ENCODE data around the gene FBLN1.

Gene FBLN1

GRCh38 chr22:45571089-45571488 is 68.4 kb downstream of the FBLN1 start:
- no peak for DNase-seq (ENCODE audit: low read depth in 2 of 2)

DNA sequence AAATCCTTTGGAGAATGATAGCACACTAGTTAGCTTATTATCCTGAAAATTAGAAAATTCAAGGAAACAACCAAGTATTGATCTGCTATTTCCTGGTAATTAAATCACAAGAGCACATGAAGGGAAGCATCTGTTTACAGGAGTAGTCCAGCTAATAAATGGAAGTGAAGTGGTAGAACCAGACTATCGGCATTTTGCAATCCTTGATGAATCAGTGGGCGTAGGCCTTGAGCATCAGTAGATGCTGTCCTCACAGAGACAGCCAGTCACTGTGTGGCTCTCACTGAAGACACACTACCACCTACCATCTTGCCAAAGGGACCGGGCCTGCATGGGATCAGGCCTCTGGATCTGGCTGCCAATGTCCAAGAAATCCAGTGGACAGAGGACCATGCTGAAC is 69.8 kb downstream of the FBLN1 start:
- DNase-seq (ENCODE audit: low read depth in 2 of 2), result no peak

- DNase-seq (ENCODE audit: low read depth in 2 of 2), result no peak
These were observed 71.5 kb downstream of the FBLN1 start for GRCh38 chr22:45574069-45574703.

DNA sequence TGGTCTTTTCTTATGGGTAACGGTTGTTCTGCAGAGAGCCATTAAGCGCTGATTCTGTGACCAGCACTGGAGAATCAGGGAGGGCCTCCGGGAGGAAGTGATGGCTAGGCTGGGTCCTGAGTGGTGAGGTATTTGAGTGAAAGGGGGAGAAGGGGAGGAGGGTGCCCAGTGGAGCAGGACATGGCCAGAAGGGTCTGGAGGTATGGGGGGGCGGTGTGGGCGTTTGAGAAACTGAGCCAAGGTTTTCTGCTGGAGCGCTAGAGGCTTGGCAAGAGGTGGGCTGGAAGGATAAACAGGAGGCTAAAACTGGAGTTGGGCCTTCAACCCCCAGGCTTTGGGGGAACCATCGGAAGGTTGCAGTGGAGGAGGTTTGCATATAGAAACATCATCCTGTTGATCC is 72.5 kb downstream of the FBLN1 start:
- DNase-seq (ENCODE audit: low read depth in 2 of 2), result no peak

DNA sequence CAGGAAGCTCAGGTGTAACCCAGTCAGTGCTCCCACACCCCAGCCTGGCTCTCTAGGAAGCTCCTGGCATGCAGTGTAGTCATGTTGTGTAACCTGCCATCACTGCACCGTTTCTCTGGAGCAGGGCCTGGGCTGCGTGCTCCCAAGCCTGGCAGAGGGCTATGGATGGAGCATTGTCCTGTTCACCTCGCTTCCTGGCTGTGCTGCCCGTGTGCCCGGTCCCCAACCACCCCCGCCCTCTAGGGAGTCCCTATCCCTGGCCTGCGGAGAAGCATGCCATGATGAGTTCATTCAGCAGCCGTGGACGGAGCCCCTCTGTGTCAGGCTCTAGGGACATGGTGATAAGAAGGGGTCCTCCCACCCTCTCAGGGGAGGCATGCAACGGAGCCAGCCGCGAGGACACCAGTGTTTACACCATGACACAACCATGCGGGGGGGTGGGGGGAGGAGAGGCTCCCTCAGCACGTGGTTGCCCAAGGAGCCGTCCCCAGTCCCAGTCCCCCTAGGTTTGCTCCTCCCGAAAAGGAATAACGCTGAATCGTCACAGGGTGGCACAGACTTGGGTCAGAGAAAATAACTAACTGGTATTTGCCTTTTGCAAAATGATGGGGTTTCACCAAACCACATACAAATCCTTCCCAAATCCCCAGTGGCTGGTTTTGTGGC is 73.1 kb downstream of the FBLN1 start:
- no peak for DNase-seq (ENCODE audit: low read depth in 2 of 2)

DNA sequence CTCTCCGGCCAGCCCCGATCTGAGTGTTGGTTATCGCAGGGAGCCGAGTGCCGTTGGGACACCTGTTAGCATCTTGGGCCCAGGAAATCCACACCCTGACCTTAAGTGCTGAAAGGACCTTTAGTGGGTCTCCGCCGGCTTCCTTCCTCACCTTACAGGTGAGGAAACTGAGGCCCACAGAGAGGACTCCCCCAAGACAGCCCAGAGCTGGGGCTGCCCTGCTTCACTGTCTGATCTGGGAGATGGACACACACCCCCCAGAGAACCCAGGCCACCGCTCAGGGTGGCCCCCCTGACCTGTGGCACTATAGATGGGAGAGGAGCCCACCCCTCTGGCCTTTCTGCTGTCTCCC is 73.6 kb downstream of the FBLN1 start:
- no peak for DNase-seq (ENCODE audit: low read depth in 2 of 2)

GRCh38 chr22:45576730-45577464 is 74.2 kb downstream of the FBLN1 start:
- DNase-seq (ENCODE audit: low read depth in 2 of 2), result no peak

- peak; percentile 68 to 77 for DNase-seq (ENCODE audit: low read depth in 2 of 2)
These were observed 75.3 kb downstream of the FBLN1 start for GRCh38 chr22:45577746-45578523.

GRCh38 chr22:45578524-45579147 is 76.0 kb downstream of the FBLN1 start:
- no peak for DNase-seq (ENCODE audit: low read depth in 2 of 2)

- no peak for DNase-seq (ENCODE audit: low read depth in 2 of 2)
These were observed 76.6 kb downstream of the FBLN1 start for GRCh38 chr22:45579306-45579705.

GRCh38 chr22:45579806-45580725 is 77.4 kb downstream of the FBLN1 start:
- no peak for DNase-seq (ENCODE audit: low read depth in 2 of 2)

DNA sequence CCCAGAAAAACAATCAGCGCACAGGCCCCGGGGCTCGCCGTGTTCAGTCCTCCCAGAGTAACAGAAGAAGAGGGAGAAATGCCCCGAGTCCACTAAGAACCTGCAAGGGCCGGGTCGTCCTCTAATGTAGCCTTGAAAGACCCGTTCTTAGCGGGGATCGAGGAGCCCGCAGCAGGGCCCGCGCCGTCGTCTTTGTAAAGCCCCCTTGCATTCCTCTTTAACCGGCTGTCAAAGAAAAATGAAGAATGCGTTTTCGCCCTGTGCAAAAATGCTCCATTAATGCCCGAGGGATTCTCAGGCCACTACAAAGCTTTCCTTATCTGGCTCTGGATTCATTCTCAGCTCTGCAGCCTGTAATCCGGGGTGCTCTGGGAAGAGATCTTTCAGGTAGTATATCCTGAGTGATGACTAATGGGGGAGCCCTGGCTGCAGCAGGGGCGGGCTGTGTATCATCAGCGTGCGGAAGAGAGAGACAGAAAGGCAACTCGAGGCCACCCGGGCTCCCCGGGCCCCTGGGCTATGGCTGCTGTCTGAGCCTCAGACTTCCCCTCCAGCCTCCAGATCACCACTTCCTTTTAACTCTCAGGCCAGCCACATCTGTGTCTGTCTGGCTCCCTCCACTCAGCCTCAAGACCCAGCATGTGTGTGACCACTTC is 78.2 kb downstream of the FBLN1 start:
- no peak for DNase-seq (ENCODE audit: low read depth in 2 of 2)

DNA sequence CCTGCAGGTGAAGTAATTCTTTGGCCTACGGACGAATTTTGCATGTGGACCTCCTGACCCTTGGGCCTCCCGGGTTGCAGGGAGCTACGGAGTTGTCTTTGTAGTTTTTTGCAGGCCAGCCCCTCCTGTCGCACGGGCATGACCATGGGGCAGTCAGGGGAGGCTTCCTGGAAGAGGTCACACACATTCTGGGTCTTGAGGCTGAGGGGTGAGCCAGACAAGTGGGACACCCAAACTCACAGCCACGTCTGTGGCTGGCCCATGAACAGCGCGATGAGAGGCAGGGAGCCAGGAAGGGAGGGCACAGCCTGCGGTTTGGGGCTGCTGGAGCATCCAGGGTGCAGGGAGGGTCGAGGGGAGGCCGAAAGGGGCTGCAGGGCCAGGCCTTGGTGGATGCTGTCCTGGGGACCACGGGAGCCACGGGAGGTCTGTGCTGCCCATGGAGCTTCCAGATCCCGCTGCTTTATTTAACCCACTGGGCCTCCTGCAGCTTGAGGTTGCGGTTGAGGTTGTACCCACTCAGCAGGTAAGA is 78.9 kb downstream of the FBLN1 start:
- DNase-seq (ENCODE audit: low read depth in 2 of 2), result no peak

DNA sequence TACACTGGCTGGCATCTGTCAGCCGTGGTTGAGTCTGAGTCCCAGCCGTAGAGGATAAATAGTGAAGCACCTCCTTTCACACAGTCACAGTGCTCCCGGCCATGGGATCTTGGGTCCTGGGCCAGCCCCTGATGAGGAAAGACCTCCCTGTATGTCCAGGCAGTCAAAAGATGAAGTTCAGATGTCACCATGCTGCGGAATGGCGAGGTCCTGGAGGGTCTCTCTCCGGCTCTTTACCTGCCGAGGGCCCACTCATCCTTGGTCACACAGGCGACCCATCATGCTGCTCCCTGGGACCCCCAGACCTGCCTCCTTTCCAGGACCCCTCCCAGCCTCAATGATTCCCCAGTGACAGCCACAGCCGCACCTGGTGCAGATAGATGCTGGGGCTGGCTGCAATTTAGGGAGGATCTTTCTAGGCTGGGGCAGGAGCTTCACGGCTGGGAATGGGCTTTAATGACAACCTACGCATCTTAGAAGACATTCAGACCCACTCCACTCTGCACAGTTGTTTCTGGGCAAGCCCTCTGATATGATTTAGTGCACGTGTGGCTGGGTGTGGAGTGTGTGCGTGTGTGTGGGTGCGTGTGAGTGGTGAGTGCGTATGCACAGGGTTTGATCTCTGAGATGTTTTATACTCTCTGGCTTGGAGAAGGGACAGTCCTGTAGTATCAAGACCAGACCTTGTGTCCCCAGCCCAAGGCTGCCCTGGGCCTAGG is 79.7 kb downstream of the FBLN1 start:
- DNase-seq (ENCODE audit: low read depth in 2 of 2), result no peak

DNA sequence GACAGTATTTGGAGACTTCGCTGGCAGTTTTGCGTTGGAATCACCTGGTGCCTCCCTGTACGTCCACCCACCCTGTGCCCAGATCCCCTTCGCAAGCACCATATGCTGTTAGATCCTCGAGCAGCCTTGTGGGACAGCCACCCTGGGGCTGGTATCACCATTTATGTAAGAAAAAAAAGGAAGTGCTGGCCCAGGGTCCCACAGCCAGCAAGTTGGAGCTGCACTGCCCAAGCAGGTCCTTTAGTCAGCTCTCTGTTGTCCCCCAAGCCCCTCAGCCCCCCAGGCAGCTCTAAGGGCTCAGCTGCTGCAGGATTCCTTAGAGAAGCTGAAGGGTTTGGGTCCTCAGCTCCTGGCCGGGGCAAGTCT is 80.3 kb downstream of the FBLN1 start:
- DNase-seq (ENCODE audit: low read depth in 2 of 2), result no peak

DNA sequence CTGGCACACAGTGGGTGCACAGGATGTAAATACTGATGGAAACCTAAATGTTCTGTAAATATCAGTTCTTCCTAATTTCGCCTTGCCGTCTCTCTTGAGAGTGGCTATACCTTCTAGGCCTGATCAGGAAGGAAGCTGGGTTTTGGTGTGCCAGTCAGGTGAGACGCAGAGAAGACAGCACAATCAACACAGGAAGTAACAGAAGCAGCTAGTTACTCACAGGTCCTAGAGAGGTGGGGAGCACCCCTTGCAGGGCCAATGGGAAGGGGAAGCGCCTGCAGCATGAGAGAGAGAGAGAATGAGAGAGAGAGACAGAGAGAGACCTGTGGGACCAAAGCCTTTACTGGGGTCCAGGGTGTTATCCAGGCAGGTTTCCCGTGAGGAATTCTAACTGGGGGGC is 80.8 kb downstream of the FBLN1 start:
- DNase-seq (ENCODE audit: low read depth in 2 of 2), result no peak

GRCh38 chr22:45584121-45584570 is 81.5 kb downstream of the FBLN1 start:
- no peak for DNase-seq (ENCODE audit: low read depth in 2 of 2)

DNA sequence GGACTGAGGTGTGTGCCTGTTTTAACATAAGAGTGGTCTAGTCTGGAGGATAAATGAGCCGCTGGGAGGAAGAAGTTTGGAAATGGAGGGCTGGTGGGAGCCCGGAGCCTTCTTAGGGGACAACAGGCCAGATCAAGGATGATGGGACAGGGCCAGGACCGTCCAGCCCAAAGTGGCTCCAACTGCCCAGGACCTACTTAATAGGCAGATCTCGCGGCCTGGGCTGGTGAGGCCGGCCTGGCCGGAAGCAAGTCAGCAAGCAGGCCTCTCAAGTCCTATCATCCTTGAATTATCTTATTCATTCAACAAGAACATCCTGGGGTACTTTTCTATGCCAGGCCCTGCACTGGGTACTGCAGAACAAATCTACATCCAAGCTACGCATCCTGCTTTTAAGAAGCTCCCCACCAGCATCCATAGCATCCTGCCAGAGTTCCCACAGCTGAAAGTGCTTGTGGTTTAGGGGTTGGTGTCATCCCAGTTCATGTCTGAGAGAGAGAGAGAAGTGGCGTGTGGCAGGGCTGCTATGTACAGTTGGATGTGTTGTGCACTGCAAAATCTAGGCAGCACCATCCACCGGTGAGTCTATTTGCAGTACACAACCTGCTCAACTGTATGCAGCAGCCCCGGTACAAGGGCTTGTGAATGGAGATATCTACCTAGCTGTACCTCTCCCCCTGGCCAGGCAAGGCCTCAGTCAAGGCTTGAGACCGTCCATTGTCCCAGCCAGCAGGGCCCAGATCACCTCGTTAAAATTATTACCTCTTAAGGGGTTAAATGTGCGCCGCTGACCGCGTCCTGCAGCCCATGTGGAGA is 82.1 kb downstream of the FBLN1 start:
- no peak for DNase-seq (ENCODE audit: low read depth in 2 of 2)

DNA sequence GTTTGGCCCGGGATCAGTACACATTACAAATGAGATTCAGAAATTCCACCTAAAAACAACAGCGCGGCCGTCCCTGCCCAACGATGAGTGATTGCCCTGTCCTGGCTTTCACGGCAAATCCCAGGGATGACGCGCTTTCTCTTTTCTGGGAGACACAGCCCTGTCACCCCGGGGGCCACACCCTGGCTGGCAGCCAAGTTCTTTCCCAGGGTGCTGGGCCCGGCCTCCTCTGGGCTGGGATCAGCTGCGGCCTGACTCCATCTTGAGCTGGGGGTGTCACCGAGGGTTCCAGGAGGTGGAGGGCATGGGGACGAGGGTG is 82.7 kb downstream of the FBLN1 start:
- DNase-seq (ENCODE audit: low read depth in 2 of 2), result no peak
